CD4-positive, alpha-beta T cell treated with Interleukin-12 subunit alpha and Interleukin-12 subunit beta, for 1 hour (primary cell): ENCODE results near the gene NHLRC2.
A peak's percentile ranks its signal among the peaks of the same experiment; 100 is the strongest.

Experiments used
- DNase-seq: peaks from one replicate; pipeline ENCODE4 v3.0.0-alpha.2; 2020

Gene NHLRC2

DNA sequence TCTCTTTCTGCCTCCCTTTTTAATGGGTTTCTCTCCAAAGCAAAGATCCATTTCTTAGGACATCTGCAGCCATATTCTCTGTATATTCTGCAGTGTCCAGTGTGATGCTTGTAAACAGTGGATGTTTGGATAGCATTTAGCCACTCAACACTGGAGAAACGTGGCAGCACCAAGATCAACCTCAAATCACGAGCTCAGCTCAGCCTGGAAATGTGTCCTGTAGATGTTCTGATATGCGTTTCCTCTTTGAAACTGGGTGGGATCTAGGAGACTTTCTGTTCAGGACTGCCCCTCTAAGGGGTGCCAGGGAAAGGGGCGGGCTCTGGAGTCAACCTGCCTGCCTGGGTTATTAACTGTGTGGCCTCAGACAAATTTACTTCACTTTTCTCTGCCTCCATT lies 91.2 kb downstream of the NHLRC2 start:
- DNase-seq, result no peak

DNA sequence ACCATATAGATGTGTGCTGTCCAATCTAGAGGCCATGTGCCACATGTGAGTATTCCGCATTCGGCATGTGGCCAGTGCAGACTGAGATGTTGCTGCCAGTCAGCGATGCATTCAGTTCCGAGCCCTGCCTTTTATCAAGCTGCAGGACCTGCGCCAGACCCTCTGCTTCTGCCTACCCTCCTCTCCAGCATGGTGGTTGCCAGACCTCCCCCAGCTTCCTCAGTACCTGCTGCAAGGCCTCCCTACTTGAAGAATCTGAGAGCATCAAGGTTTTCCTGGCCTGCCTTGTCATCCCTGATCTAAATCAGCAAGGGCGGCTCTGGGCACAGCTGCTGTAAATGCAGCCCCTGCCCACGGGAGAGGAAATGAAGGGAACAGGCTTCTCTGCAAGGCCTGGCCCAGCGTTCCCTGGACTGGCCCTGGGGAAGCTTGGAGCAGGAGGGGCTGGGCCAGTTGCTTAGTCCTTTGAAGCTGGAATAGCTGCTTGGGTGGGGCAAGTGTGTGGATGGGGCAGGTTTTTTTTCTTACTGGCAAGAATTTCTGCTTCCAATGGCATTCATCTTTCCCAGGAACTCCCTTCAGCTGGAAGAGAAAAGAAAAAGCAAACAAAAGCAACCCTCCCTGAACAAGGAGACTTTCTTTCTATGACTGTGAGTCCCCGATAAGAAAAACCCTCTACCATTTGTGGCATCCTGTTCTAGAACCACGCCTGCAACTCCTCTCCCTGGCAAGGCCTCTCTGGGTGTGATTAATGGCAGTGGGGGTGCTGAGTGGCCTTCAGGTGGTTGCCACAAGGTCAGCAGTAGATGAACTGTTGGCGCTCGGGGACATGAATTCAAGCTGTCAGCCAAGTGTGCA lies 93.0 kb downstream of the NHLRC2 start:
- DNase-seq, result no peak

DNA sequence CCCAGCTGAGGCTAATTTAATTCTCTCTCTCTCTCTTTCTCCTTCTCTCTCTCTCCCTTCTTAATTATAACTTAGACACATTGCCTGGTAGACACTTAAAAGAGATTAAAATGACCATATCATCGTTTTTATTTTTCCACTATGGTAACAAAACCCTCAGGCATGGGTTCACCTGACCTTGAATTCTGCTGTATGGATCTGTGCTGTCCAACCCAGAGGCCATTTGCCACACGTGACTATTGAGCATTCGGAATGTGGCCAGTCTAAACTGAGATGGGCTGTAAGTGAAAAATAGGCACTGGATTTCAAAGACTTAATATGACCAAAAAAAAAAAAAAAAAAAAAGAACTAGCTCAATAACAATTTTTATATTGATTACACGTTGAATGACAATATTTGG lies 93.6 kb downstream of the NHLRC2 start:
- DNase-seq, result no peak

GRCh38 chr10:113950268-113950667 lies 95.8 kb downstream of the NHLRC2 start:
- DNase-seq, result no peak

- peak; percentile 15 for DNase-seq
Measured at GRCh38 chr10:113953505-113954272, 99.2 kb downstream of the NHLRC2 start.

DNA sequence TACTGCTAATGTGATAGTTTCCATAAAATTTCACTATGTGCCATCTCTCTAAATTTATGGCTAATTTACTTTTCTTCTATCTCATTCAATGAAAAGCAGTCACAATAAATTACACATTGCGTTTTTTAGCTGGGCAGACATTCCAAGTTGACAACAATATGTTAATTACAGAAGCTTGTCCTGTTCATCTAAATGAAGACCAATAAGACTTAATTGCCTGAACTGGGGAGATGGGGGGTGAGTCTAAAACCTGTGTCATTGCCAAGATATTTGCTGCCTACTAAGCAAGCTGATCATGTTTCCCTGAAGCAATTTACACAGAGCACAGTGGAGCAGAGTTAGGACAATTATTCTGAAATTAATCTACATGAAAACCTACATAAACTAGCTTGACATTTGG lies 99.9 kb downstream of the NHLRC2 start:
- no peak for DNase-seq

DNA sequence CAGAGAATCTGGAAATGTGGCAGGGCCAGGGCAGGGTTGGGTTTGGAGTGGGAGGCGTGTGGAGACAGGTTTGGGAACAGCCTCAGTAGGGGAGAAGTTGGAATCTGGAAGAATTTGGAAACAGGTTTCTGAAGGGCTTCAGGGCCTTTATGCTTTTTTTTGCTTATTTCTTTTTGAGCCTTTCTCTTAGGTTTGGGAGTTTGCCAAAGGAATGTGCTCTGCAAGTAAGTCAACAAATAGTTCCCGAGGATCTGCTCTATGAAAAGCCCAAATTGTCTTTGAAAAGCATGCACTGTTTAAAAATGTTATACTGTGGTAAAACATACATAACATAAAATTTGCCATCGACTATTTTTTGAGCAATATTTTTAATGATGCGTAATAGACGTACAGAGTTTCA lies 102.6 kb downstream of the NHLRC2 start:
- DNase-seq, result no peak

- no peak for DNase-seq
Measured at GRCh38 chr10:113958631-113959382, 104.3 kb downstream of the NHLRC2 start.

DNA sequence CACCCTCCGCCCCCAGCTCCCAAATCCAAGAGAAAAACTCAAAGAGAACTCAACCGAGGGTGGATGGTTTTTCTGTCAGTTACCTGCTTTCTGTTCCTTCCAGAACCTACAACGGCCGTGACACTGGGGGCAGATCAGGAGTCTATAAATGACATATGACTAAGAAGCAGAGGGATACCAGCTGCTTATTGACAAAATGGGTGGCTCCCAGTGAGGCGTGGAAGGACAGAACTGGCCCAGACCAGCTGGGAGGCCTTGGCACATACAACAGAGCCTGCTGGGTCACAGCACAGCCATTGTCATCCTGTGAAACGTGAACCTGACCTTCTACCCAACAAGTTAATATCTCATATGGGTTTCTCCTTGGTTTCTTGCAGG lies 104.9 kb downstream of the NHLRC2 start:
- DNase-seq, result no peak

DNA sequence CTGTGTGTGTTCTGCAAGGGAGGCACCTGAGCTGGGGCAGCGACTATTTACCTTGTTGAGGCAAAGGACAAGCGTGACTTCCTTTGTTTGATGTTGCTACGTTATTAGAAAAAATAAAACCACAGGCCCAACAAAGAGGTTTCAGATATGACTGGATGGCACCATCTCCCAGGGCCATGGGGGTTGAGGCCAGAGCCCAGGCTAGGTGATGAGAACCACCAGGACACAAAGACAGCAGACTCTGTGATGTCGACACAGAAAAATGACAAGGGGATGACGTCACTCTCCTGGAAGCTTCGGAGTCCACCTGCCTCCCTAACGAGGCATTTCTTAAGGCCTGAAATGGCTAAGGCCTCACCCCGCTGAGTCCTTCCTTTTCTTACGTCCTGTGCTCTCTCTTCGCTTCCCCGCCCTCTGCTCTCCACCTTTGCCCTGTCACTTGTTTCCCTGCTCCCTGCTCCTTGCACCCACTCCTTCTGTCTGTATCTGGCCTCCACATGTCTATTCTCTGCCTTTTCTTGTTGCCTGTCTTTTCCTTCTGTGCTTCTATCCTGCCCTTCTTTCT lies 106.2 kb downstream of the NHLRC2 start:
- peak; percentile 65 for DNase-seq

DNA sequence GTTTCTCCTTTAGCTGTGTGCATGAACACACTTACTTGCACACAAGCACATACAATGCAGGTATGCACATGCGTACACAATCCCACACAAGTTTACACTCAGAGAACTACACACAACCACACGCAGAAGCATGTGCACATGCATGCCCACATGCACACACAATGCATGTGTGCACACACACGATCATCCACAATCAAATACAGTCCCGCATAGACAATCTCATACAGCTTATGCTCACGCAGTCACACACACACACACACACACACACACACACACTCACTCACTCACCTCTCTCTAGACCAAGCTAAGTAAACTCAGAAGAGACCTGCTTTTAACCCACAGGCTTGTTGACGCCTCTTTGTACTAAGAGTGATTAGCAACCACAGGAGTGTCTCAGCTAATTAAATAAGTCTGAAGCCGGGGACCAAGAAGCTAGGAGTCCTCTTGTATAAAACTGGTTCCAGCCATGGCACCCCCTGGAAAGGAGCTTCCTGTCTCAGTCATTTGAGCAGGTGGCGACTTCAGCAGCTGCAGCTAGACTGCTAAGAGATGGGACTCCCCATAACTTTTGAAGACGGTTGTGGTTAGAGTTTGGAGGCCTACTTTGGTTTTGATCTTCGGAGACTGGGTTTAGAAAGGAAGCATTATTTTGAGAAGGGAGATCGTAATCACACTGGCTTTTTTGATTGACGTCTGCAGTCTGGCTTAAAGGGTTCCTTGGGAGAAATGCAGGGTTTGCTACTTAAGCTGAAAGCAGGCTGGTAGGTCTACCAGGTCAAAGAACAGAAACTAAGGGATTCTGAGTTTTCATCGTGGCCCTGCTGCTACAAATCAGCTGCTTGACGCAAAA lies 106.9 kb downstream of the NHLRC2 start:
- peak; percentile 85 for DNase-seq

DNA sequence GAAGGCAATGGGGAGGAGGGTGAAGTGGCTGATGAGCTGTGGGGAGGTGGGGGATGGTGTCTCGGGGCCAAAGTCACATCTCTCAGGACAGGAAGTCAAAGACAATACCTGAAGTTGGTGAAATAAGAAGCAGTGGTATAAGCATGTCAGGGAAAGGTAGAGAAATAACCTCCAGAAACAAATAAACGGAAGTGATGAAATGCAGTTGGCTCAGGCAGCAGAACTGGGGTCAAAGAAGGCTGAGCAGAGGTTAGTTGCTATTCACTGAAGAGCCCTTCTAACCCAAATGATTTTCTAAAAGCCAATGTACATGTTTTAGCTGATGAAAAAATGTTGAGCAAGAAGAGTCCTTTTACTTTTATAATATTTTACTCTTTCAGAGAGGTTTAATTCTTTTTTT lies 110.6 kb downstream of the NHLRC2 start:
- DNase-seq, result no peak

GRCh38 chr10:113965683-113966082 lies 111.2 kb downstream of the NHLRC2 start:
- DNase-seq, result no peak
